Nephron (organoid): ENCODE results near the gene CST11.

Source experiments
- H3K27ac Mint-ChIP-seq, 3 experiments: 2 replicates each; pipeline ENCODE4 v1.8.0; 2020; ENCODE audit warnings: mixed read lengths in 3 of 3, mild to moderate bottlenecking in 2 of 3, moderate library complexity in 1 of 3
- H3K27me3 Mint-ChIP-seq: 2 replicates; pipeline ENCODE4 v1.8.0; 2021; ENCODE audit warnings: low read depth, mild to moderate bottlenecking, moderate library complexity, mixed read lengths
- H3K36me3 Mint-ChIP-seq: 2 replicates; pipeline ENCODE4 v1.8.0; 2020; ENCODE audit warnings: low read depth, mixed read lengths
- H3K4me1 Mint-ChIP-seq: 2 replicates; pipeline ENCODE4 v1.8.0; 2020; ENCODE audit warnings: mixed read lengths
- H3K4me3 Mint-ChIP-seq, 3 experiments: 2 replicates each; pipeline ENCODE4 v1.8.0; 2020; ENCODE audit warnings: mild to moderate bottlenecking in 3 of 3, mixed read lengths in 3 of 3, moderate library complexity in 2 of 3
- H3K9me3 Mint-ChIP-seq: 2 replicates; pipeline ENCODE4 v1.8.0; 2020; ENCODE audit warnings: mixed read lengths
- CTCF ChIP-seq, 3 experiments: fragments of 200-600 bp; sonication (generic); IDR thresholded peaks; one replicate each; pipeline ENCODE4 v1.5.0; 2021; ENCODE audit warnings: antibody characterized with exemption in 3 of 3; ENCODE audit not compliant: unreplicated experiment in 3 of 3

CST11 gene

DNA sequence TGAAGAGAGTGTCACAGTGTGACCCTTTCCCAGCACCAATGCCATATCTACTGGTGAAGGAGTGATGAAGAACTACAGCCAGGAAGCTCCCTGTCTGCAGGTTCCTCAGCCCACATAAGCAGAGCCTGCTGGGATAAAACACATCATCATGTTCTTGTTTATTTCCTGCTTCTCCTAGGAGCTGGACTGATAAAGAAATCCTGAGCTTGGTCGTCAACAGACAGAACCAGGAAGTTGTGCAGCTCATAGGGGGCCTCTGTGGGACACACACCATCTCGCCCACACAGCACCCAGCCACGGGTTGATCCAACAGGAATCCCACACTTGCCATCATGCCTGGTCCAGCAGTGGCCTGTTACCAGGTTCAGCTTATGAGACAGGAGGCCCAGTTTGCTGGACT, 16.0 kb downstream of the CST11 start:
- H3K27ac Mint-ChIP-seq = no peak overlapping the region
- H3K27me3 Mint-ChIP-seq = peaks cover 10% of the 10 kb centered on the region
- H3K9me3 Mint-ChIP-seq = no peaks in the 10 kb centered on the region
- TF ChIP-seq CTCF (IDR thresholded peaks at IDR 0.05; ENCODE audit: unreplicated experiment in 3 of 3) = no peak
- no peak overlapping the region for H3K4me3 Mint-ChIP-seq
- H3K4me1 Mint-ChIP-seq = peaks cover 4% of the 10 kb centered on the region
- no peaks in the 10 kb centered on the region for H3K36me3 Mint-ChIP-seq

GRCh38 chr20:23435626-23436539, 16.8 kb downstream of the CST11 start:
- no peak overlapping the region for H3K27ac Mint-ChIP-seq
- H3K4me1 Mint-ChIP-seq = peaks cover 4% of the 10 kb centered on the region
- no peaks in the 10 kb centered on the region for H3K36me3 Mint-ChIP-seq
- H3K4me3 Mint-ChIP-seq = no peak overlapping the region
- no peak for TF ChIP-seq CTCF (IDR thresholded peaks at IDR 0.05; ENCODE audit: unreplicated experiment in 3 of 3)
- peaks cover 9% of the 10 kb centered on the region for H3K27me3 Mint-ChIP-seq
- no peaks in the 10 kb centered on the region for H3K9me3 Mint-ChIP-seq

GRCh38 chr20:23434521-23435313, 18.0 kb downstream of the CST11 start:
- no peaks in the 10 kb centered on the region for H3K9me3 Mint-ChIP-seq
- no peaks in the 10 kb centered on the region for H3K36me3 Mint-ChIP-seq
- H3K27me3 Mint-ChIP-seq = peaks cover 9% of the 10 kb centered on the region
- no peak for TF ChIP-seq CTCF (IDR thresholded peaks at IDR 0.05; ENCODE audit: unreplicated experiment in 3 of 3)
- H3K27ac Mint-ChIP-seq = no peak overlapping the region
- H3K4me3 Mint-ChIP-seq = no peak overlapping the region
- H3K4me1 Mint-ChIP-seq = peaks cover 4% of the 10 kb centered on the region

DNA sequence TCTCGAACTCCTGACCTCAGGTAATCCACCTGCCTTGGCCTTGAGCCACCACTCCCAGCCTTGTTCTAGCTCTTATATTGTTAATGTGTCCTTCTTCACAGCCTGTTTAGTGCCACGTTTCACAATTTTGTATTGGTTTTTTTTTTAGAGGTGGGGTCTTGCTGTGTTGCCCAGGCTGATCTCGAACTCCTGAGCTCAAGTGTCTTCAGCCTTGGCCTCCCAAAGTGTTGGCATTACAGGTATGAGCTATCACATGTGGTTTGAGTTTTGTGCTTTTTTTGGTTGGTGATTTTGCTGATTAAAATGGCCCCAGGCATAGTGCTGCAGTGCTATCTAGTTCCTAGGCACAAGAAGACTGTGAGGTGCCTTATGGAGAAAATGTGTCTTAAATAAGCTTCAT, 19.0 kb downstream of the CST11 start:
- Mint-ChIP-seq H3K4me3 (no peak overlapping the region), H3K27me3 (peaks cover 9% of the 10 kb centered on the region), H3K4me1 (peaks cover 4% of the 10 kb centered on the region), H3K36me3 (no peaks in the 10 kb centered on the region), H3K27ac (no peak overlapping the region), H3K9me3 (no peaks in the 10 kb centered on the region)
- no peak for TF ChIP-seq CTCF (IDR thresholded peaks at IDR 0.05; ENCODE audit: unreplicated experiment in 3 of 3)

DNA sequence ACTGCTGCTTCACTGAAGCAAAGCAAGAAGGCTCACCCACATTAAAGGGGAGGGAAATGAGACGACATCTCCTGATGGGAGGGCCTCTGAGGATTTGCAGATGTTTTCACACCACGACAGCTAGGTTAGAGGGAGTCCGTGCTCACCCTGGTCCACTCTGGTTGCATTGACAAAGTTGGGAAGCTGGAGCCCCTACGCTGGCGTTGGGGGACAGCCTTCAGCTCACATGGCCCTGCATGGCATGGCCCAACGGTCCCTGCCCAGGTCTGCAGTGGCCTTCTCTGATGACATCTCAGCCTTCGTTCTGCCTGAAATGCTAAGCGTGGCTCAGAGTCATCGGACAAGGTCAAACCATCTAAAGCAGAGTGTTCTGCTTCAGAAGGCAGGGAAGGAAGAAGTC, 27.5 kb downstream of the CST11 start:
- Mint-ChIP-seq H3K4me1 (peaks cover 21% of the 10 kb centered on the region), H3K36me3 (no peaks in the 10 kb centered on the region), H3K27me3 (no peaks in the 10 kb centered on the region), H3K9me3 (no peaks in the 10 kb centered on the region), H3K4me3 (peak overlapping the region in 1 of 3 experiments; percentile 42), H3K27ac (peak overlapping the region in 2 of 3 experiments; percentile 57 to 59)
- no peak for TF ChIP-seq CTCF (IDR thresholded peaks at IDR 0.05; ENCODE audit: unreplicated experiment in 3 of 3)
